ENCODE results near the gene DYSF.

The DYSF gene

GRCh38 chr2:71618327-71619113 lies 165.2 kb downstream of the DYSF start:
- no peak for TF ChIP-seq YY1 (IDR thresholded peaks at IDR 0.05; ENCODE audit: low read depth)

- TF ChIP-seq TAF1 (IDR thresholded peaks at IDR 0.05; ENCODE audit: low read depth) (no peak), MAX (IDR thresholded peaks at IDR 0.05) (no peak), REST (IDR thresholded peaks at IDR 0.05; ENCODE audit: low read depth) (no peak), FOXM1 (IDR thresholded peaks at IDR 0.05; ENCODE audit: borderline replicate concordance, low read depth) (no peak), RAD21 (IDR thresholded peaks at IDR 0.05; ENCODE audit: low read depth) (no peak), ZBTB7A (IDR thresholded peaks at IDR 0.05; ENCODE audit: low read depth) (no peak), EGR1 (IDR thresholded peaks at IDR 0.05) (no peak), USF1 (IDR thresholded peaks at IDR 0.05) (no peak), TCF12 (IDR thresholded peaks at IDR 0.05; ENCODE audit: low read depth) (no peak), EP300 (IDR thresholded peaks at IDR 0.05; ENCODE audit: borderline replicate concordance) (no peak), YY1 (IDR thresholded peaks at IDR 0.05; ENCODE audit: low read depth) (no peak), CEBPB (IDR thresholded peaks at IDR 0.05) (no peak), CREB1 (IDR thresholded peaks at IDR 0.05; ENCODE audit: low read depth) (no peak), TEAD4 (IDR thresholded peaks at IDR 0.05) (no peak), NFIC (IDR thresholded peaks at IDR 0.05) (no peak)
These were observed 165.9 kb downstream of the DYSF start for GRCh38 chr2:71619230-71619741.

GRCh38 chr2:71620116-71620515 lies 166.8 kb downstream of the DYSF start:
- TF ChIP-seq TCF12 (IDR thresholded peaks at IDR 0.05; ENCODE audit: low read depth) (no peak), YY1 (IDR thresholded peaks at IDR 0.05; ENCODE audit: low read depth) (no peak), USF1 (IDR thresholded peaks at IDR 0.05) (no peak), REST (IDR thresholded peaks at IDR 0.05; ENCODE audit: low read depth) (no peak), ZBTB7A (IDR thresholded peaks at IDR 0.05; ENCODE audit: low read depth) (no peak), TEAD4 (IDR thresholded peaks at IDR 0.05) (no peak)

- TF ChIP-seq EGR1 (IDR thresholded peaks at IDR 0.05), result no peak
- TF ChIP-seq TEAD4 (IDR thresholded peaks at IDR 0.05), result no peak
- no peak for TF ChIP-seq NFIC (IDR thresholded peaks at IDR 0.05)
These were observed 167.5 kb downstream of the DYSF start for GRCh38 chr2:71620851-71621251.

- no peak for TF ChIP-seq EGR1 (IDR thresholded peaks at IDR 0.05)
- TF ChIP-seq CREB1 (IDR thresholded peaks at IDR 0.05; ENCODE audit: low read depth), result no peak
- no peak for TF ChIP-seq TCF12 (IDR thresholded peaks at IDR 0.05; ENCODE audit: low read depth)
- no peak for TF ChIP-seq TAF1 (IDR thresholded peaks at IDR 0.05; ENCODE audit: low read depth)
- no peak for TF ChIP-seq USF1 (IDR thresholded peaks at IDR 0.05)
- TF ChIP-seq ZBTB7A (IDR thresholded peaks at IDR 0.05; ENCODE audit: low read depth), result no peak
- TF ChIP-seq FOXM1 (IDR thresholded peaks at IDR 0.05; ENCODE audit: borderline replicate concordance, low read depth), result no peak
- TF ChIP-seq MAX (IDR thresholded peaks at IDR 0.05), result no peak
- TF ChIP-seq TEAD4 (IDR thresholded peaks at IDR 0.05), result no peak
- no peak for TF ChIP-seq EP300 (IDR thresholded peaks at IDR 0.05; ENCODE audit: borderline replicate concordance)
These were observed 175.9 kb downstream of the DYSF start for GRCh38 chr2:71629273-71629672.
